IPS-18a (cell line): ENCODE data around the gene CHKA.

Experiments used
- H3K27ac ChIP-seq: one replicate; pipeline ENCODE4 v1.5.1; 2013; ENCODE audit warnings: low read length
- H3K27me3 ChIP-seq: one replicate; pipeline ENCODE4 v1.6.1; 2013; ENCODE audit warnings: mild to moderate bottlenecking, low read length; ENCODE audit not compliant: control insufficient read depth, insufficient read depth
- H3K36me3 ChIP-seq: one replicate; pipeline ENCODE4 v1.6.1; 2013; ENCODE audit warnings: low read depth, low read length; ENCODE audit not compliant: control insufficient read depth
- H3K4me1 ChIP-seq: one replicate; pipeline ENCODE4 v1.6.1; 2013; ENCODE audit warnings: low read depth, low read length; ENCODE audit not compliant: control insufficient read depth
- H3K4me3 ChIP-seq: one replicate; pipeline ENCODE4 v1.5.1; 2013; ENCODE audit warnings: low read length
- H3K9ac ChIP-seq: one replicate; pipeline ENCODE4 v1.6.1; 2013; ENCODE audit warnings: mild to moderate bottlenecking, low read length, moderate library complexity
- H3K9me3 ChIP-seq: one replicate; pipeline ENCODE4 v1.6.1; 2013; ENCODE audit warnings: low read depth, low read length; ENCODE audit not compliant: control insufficient read depth

The CHKA gene

GRCh38 chr11:68121067-68121899, at the start of gene CHKA:
CHKA (minus strand) TSS chr11:68121388; CDS start chr11:68121177, 211 bp downstream.
- peak within 1 kb of the TSS; percentile 70 for H3K27ac ChIP-seq
- H3K4me3 ChIP-seq: peak within 1 kb of the TSS; percentile 98
- peak within 1 kb of the TSS; percentile 68 for H3K9ac ChIP-seq
- no peaks in the 10 kb centered on the region for H3K9me3 ChIP-seq
- no peaks in the 10 kb centered on the region for H3K27me3 ChIP-seq
- peaks cover 8% of the 10 kb centered on the region for H3K36me3 ChIP-seq
- peaks cover 36% of the 10 kb centered on the region for H3K4me1 ChIP-seq

GRCh38 chr11:68169442-68169841, 48.3 kb upstream of the CHKA start:
- Histone ChIP-seq H3K4me1 (no peaks in the 10 kb centered on the region), H3K4me3 (no peak overlapping the region), H3K27me3 (no peaks in the 10 kb centered on the region), H3K9me3 (no peaks in the 10 kb centered on the region), H3K9ac (no peak overlapping the region), H3K36me3 (peaks cover 68% of the 10 kb centered on the region), H3K27ac (no peak overlapping the region)

GRCh38 chr11:68168694-68169093, 47.5 kb upstream of the CHKA start:
- H3K27me3 ChIP-seq: no peaks in the 10 kb centered on the region
- H3K4me1 ChIP-seq: no peaks in the 10 kb centered on the region
- no peak overlapping the region for H3K9ac ChIP-seq
- no peaks in the 10 kb centered on the region for H3K9me3 ChIP-seq
- no peak overlapping the region for H3K4me3 ChIP-seq
- H3K36me3 ChIP-seq: peaks cover 63% of the 10 kb centered on the region
- H3K27ac ChIP-seq: no peak overlapping the region

- no peak overlapping the region for H3K9ac ChIP-seq
- no peak overlapping the region for H3K4me3 ChIP-seq
- peaks cover 57% of the 10 kb centered on the region for H3K36me3 ChIP-seq
- H3K27me3 ChIP-seq: no peaks in the 10 kb centered on the region
- H3K9me3 ChIP-seq: no peaks in the 10 kb centered on the region
- no peaks in the 10 kb centered on the region for H3K4me1 ChIP-seq
- no peak overlapping the region for H3K27ac ChIP-seq
These were observed 46.3 kb upstream of the CHKA start for GRCh38 chr11:68167474-68167873.

GRCh38 chr11:68166969-68167368, 45.8 kb upstream of the CHKA start:
- H3K9ac ChIP-seq: no peak overlapping the region
- no peaks in the 10 kb centered on the region for H3K27me3 ChIP-seq
- H3K36me3 ChIP-seq: peaks cover 54% of the 10 kb centered on the region
- H3K9me3 ChIP-seq: no peaks in the 10 kb centered on the region
- no peak overlapping the region for H3K27ac ChIP-seq
- no peak overlapping the region for H3K4me3 ChIP-seq
- no peaks in the 10 kb centered on the region for H3K4me1 ChIP-seq

- H3K9me3 ChIP-seq: no peaks in the 10 kb centered on the region
- H3K27me3 ChIP-seq: no peaks in the 10 kb centered on the region
- H3K27ac ChIP-seq: no peak overlapping the region
- no peak overlapping the region for H3K4me3 ChIP-seq
- H3K36me3 ChIP-seq: peaks cover 42% of the 10 kb centered on the region
- H3K4me1 ChIP-seq: no peaks in the 10 kb centered on the region
- H3K9ac ChIP-seq: no peak overlapping the region
These were observed 44.4 kb upstream of the CHKA start for GRCh38 chr11:68165601-68166000.

- no peaks in the 10 kb centered on the region for H3K27me3 ChIP-seq
- H3K9me3 ChIP-seq: no peaks in the 10 kb centered on the region
- no peak overlapping the region for H3K9ac ChIP-seq
- peaks cover 31% of the 10 kb centered on the region for H3K36me3 ChIP-seq
- no peak overlapping the region for H3K4me3 ChIP-seq
- no peaks in the 10 kb centered on the region for H3K4me1 ChIP-seq
- H3K27ac ChIP-seq: no peak overlapping the region
These were observed 43.2 kb upstream of the CHKA start for GRCh38 chr11:68164437-68164836.

- Histone ChIP-seq H3K4me1 (no peaks in the 10 kb centered on the region), H3K9me3 (no peaks in the 10 kb centered on the region), H3K9ac (no peak overlapping the region), H3K4me3 (no peak overlapping the region), H3K27ac (no peak overlapping the region), H3K27me3 (no peaks in the 10 kb centered on the region), H3K36me3 (peaks cover 27% of the 10 kb centered on the region)
These were observed 42.5 kb upstream of the CHKA start for GRCh38 chr11:68163691-68164090.

GRCh38 chr11:68160100-68160695, 39.0 kb upstream of the CHKA start:
- H3K36me3 ChIP-seq: peaks cover 14% of the 10 kb centered on the region
- H3K4me3 ChIP-seq: no peak overlapping the region
- no peaks in the 10 kb centered on the region for H3K27me3 ChIP-seq
- H3K9ac ChIP-seq: no peak overlapping the region
- H3K9me3 ChIP-seq: no peaks in the 10 kb centered on the region
- H3K27ac ChIP-seq: no peak overlapping the region
- no peaks in the 10 kb centered on the region for H3K4me1 ChIP-seq

- H3K9me3 ChIP-seq: no peaks in the 10 kb centered on the region
- H3K27ac ChIP-seq: no peak overlapping the region
- H3K9ac ChIP-seq: no peak overlapping the region
- H3K36me3 ChIP-seq: peaks cover 14% of the 10 kb centered on the region
- H3K27me3 ChIP-seq: no peaks in the 10 kb centered on the region
- H3K4me1 ChIP-seq: no peaks in the 10 kb centered on the region
- H3K4me3 ChIP-seq: no peak overlapping the region
These were observed 38.5 kb upstream of the CHKA start for GRCh38 chr11:68159665-68160064.

GRCh38 chr11:68159161-68159560, 38.0 kb upstream of the CHKA start:
- Histone ChIP-seq H3K4me1 (no peaks in the 10 kb centered on the region), H3K27me3 (no peaks in the 10 kb centered on the region), H3K9ac (no peak overlapping the region), H3K9me3 (no peaks in the 10 kb centered on the region), H3K36me3 (peaks cover 14% of the 10 kb centered on the region), H3K27ac (no peak overlapping the region), H3K4me3 (no peak overlapping the region)

- H3K27me3 ChIP-seq: no peaks in the 10 kb centered on the region
- no peaks in the 10 kb centered on the region for H3K9me3 ChIP-seq
- H3K4me3 ChIP-seq: no peak overlapping the region
- no peak overlapping the region for H3K27ac ChIP-seq
- H3K4me1 ChIP-seq: no peaks in the 10 kb centered on the region
- peaks cover 10% of the 10 kb centered on the region for H3K36me3 ChIP-seq
- no peak overlapping the region for H3K9ac ChIP-seq
These were observed 37.4 kb upstream of the CHKA start for GRCh38 chr11:68158580-68158979.
